Stimulated activated CD4-positive, alpha-beta T cell treated with anti-CD3 and anti-CD28 coated beads, Interleukin-1b, Interleukin-23, amount 100 ng/mL, for 4 hours (primary cell): ENCODE data around the gene DBH.

Experiments
- DNase-seq, 2 donors: peaks; one replicate each; pipeline ENCODE4 v3.0.0-alpha.2; 2020; ENCODE audit warnings: low read depth in 2 of 2

The DBH gene

GRCh38 chr9:133635533-133636531 lies at the start of gene DBH:
TSS of gene DBH (plus strand) at chr9:133636363. CDS start at chr9:133636372, 9 bp downstream.
- no peak for DNase-seq

DNA sequence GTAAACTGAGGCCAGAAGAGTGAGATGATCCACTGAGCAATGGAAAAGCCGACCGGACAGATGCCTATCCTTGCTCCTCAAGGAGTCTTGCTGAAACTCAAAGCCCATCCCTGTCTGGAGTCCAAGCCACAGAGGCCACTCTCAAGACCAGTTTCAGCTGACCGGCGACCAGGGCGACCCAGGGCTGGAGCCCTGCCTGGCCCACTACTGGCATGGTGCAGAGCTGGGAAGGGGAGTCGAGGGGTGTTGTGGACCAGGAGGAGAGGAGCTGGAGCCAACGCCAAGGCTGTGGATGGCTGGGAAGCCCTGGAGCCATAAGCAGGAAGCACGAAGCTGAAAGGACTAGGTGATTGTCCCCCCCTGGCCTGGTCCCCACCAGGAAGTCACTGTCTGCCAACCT lies 49.1 kb upstream of the DBH start:
- no peak for DNase-seq

- no peak for DNase-seq
Measured at GRCh38 chr9:133587466-133587865, 48.7 kb upstream of the DBH start.

DNA sequence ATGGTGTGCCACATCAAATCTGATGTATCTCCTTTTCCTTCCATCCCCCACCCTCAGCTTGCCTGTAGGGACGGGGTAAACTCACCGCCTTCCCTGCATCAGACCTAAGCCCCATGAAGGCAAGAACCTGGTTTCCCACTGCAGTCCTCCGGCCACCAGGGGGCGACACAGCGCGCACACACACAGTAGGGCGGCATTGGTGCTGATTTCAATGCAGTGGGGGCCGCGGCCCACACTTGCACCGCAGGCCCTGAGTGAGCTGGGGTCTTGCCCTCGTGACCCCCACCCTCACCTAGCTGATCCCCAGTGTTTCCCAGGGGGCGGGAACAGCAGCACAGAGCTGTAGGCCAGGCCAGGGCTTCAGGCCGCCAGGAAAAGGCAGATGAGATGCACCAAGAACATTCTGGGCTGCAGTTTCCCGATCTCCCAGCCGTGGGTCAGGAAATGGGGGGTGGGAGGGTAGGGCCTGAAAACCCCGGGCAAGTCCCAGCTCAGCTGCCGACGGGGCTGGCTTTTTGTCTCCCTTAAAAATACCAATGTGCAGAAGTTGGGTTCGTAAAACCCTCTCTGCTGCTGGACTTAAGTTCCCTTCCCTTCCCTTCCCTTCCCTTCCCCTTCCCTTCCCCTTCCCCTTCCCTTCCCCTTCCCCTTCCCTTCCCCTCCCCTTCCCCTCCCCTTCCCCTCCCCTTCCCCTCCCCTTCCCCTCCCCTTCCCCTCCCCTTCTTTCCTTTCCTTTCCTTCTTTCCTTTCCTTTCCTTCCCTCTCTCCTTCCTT lies 46.5 kb upstream of the DBH start:
- peak; percentile 35 to 40 for DNase-seq

- no peak for DNase-seq
Measured at GRCh38 chr9:133590231-133590855, 45.8 kb upstream of the DBH start.

GRCh38 chr9:133591116-133591910 lies 44.9 kb upstream of the DBH start:
- DNase-seq, result no peak

- DNase-seq, result no peak
Measured at GRCh38 chr9:133591985-133592384, 44.2 kb upstream of the DBH start.

- no peak for DNase-seq
Measured at GRCh38 chr9:133592731-133593409, 43.3 kb upstream of the DBH start.

DNA sequence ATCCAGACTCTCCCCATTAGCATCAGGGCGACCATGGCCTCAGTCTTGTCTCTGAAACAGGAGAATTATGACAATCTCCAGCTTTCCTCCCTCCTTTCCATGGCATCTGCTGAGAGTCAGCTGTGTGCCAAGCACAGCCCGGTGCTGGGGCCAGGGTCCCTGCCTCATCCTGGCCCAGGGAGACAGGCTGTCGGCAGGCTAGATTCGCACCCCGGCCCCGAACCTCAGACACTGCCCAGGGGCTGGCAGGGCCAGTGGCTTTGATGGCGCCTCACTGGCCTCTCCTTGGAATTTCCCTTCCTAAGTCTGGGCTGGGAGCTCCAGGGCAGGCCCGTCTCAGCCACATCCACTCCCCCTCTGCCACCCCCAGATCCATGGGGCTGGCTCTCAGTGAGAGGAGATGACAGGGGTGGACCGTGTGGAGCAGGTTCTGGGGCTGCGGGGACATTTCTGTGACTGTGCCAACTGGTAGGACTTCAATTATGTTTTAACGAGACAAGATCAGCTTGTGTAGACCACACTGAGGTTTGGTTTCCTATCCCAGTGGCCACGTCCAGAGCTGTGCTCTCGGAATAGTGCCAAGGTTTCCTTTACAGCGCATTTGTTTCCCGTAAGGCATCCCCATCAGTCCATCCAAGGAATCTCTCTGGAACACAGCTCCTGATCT lies 42.4 kb upstream of the DBH start:
- no peak for DNase-seq

DNA sequence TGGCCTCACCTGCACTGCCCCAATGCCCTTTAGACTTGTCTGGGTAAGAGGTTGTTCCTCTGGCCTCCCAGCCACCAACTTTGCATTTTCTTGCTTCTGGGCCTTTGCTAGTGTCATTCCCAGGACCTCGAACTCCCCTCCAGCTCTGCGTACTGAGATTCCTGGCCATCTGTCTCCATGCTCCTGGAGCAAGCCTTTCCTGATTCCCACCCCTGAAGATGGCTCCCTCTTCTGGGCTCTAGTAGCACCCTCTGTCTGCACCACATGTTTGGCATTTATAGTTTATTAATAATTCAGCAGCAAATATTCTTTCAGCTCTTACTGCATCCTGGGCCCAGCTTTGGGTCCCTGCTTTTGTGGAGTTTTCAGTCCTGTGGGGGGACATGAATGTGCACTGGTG lies 41.9 kb upstream of the DBH start:
- DNase-seq, result no peak

DNA sequence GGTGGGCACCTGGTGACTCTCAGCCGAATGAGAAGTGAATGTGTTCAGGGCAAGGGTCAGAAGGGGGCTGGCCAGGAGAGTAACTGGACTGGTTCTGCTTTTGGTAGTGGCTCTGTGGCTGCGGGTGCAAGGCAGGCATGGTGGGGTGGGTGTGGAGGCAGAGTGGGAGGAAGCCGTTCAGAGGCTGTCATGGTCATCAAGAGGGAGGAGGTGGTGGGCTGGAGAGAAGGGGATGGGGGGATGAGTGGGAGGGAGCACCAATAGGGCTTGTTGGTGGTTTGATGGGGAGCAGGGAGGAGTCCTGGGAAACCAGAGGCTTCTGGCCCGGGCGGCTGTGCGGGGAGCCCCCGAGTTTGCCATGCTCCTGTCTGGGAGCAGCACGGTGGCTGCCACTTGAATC lies 40.3 kb upstream of the DBH start:
- no peak for DNase-seq

DNA sequence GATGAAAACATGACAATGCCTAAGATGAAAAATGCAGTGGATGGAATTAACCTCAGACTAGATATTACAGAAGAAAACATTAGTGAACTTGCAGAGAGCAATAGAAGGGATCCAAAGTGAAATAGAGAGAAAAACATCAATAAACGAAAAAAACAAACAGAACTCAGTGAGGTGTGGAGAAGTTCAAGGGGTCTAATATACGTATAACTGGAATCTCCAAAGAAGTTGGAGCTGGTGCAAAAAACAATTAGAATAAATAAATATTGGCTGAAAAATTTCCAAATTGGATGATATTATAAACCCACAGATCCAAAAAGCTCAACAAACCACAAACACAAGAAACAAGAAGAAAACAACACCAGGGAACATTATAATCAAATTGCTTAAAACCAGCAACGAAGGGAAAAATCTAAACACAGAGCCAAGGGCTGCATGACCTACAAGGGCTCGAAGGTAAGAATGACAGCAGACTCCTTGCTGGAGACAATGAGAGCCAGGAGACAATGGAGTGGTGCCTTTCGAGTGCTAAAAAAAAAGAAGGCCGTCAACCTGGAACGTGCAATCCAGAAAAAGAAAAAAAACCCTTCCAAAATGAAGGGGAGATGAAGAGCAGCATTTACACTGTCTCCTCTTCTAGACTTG lies 38.7 kb upstream of the DBH start:
- DNase-seq, result no peak

DNA sequence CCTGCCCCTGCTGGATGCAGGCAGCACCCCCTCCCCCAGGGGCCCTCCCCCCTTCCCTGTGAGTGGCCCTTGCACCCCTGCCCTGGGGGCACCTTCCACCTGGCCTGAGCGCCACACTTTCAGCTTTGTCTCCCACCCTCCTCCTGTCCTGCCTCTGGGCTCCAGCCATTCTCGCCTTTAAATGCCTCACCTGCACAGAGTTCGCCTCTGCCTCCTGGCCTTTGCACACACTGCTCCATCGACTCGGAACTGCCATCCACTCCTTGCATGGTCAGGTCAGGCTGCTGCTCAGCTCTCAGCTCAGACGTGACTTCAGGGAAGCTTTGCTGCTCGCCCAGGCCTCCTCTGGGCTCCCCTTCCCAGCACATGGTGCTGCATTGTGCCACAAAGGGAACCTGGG lies 37.2 kb upstream of the DBH start:
- DNase-seq, result no peak

DNA sequence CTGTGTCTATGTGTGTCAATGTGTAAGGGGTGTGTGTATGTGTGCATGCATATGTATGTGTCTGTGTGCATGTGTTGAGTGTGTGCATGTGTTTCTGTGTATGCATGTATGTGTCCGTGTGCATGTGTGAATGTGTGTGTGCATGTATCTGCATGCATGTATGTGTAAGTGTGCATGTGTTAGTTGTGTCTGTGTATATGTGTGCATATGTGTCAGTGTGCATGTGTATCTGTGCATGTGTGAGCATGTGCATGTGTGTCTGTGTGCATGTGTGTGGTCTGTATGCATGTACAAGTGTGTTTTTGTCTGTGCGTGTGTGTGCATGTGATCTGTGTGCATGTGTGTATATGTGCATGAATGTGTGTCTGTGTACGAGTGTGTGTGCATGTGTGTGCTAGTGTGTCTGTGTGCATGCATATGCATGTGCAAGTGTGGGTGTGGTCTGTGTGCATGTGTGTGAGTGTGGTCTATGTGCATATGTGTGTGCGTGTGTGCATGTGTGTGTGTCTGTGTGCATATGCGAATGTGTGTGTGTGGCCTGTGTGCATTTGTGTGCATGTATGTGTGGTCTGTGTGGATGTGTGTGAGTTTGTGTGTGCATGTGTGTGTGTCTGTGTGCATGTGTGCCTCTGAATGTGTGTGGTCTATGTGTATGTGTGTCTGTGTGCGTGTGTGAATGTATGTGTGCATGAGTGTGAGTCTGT lies 36.5 kb upstream of the DBH start:
- DNase-seq, result no peak

GRCh38 chr9:133600739-133601138 lies 35.4 kb upstream of the DBH start:
- no peak for DNase-seq

GRCh38 chr9:133601746-133602145 lies 34.4 kb upstream of the DBH start:
- no peak for DNase-seq

- no peak for DNase-seq
Measured at GRCh38 chr9:133602277-133602676, 33.9 kb upstream of the DBH start.

DNA sequence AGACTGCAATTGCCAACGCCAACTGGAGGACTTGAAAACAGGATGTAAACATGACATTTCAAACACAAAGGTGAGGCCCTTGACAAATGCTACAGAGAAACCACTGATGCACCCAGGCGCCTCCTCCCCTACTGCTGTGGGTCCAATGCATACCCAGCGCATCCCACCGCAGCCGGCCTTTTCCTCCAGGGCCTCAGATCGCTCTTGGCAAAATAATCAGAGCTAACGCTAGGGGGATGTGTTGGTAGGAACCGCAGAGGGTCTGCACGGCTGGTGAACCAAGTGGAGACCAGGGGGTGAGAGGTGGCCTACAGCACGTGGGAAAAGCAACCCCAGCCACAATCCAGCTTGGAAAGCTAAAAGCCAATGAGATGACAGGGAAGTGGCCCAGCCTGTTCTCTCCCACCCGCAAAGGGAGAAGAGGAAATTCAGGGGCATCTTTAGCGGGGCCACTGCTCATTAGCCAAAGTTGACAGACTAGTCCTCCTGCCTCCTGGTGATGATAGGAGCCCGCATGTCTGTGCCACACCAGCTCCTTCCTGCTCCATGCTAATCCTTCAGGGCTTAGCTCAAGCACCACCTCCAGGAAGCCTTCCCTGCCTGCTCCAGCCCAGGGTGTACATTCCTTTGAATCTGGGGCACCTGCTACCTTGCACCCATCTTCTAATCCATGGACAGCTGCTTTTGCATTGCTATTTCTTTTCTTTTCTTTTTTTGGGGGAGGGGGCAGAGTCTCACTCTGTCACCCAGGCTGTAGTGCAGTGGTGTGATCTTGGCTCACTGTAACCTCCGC lies 32.8 kb upstream of the DBH start:
- no peak for DNase-seq
